B cell (primary cell): ENCODE data around the gene MAML2.

Source experiments
- CTCF ChIP-seq: fragments of 200-600 bp; IDR thresholded peaks from one replicate; pipeline ENCODE4 v1.8.0; 2022; ENCODE audit warnings: antibody characterized with exemption, mild to moderate bottlenecking
- EZH2 ChIP-seq: IDR thresholded peaks from 2 replicates; pipeline ENCODE4 v1.6.1; 2012; ENCODE audit warnings: borderline replicate concordance, low read depth, mild to moderate bottlenecking, moderate library complexity, low read length; ENCODE audit not compliant: insufficient read depth, poor library complexity, severe bottlenecking

- TF ChIP-seq CTCF (no peak), EZH2 (no peak)
Observed at GRCh38 chr11:96265220-96265737, 77.7 kb downstream of the MAML2 start.
